ENCODE measurements around the gene TMIE.

Gene TMIE, protein sequence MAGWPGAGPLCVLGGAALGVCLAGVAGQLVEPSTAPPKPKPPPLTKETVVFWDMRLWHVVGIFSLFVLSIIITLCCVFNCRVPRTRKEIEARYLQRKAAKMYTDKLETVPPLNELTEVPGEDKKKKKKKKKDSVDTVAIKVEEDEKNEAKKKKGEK

DNA sequence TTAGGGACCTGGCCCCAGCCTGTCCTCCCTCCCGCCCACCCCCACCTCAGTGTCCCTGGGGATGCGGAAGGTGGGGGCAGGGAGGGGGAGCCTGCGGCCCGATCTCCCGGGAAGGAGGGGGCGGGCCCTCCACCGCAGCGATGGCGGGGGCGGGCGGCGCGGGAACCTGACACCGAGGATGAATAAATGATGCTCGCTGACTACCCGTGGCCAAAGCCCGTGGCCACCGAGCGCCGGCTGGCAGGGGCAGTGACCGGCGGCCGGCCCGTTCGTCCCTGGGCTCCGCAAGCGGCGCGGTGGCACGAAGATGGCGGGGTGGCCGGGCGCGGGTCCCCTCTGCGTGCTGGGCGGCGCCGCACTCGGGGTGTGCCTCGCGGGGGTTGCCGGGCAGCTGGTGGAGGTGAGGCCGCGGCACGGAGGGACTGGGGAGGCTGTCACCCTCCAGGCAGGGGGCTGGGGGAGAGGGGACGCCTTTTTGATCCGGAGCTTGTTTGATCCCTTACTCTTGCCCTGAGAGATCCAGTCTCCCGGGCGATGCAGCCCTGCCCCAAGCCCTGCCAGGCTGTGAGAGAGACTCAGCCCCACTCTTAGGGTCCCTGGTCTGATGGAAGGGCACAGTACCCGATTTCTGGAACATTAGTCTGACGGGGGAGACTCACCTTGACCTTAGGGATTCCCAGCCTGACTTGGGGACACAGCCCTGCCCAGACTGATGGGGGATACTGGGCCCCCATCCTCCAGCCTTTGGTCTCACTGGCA is at the start of gene TMIE:
TMIE (plus strand) TSS at position 212 of the 759 bp plus-strand sequence; CDS start at position 308, 96 bp downstream.
- no peak for DNase-seq (ENCODE audit: low read depth in 2 of 2)

DNA sequence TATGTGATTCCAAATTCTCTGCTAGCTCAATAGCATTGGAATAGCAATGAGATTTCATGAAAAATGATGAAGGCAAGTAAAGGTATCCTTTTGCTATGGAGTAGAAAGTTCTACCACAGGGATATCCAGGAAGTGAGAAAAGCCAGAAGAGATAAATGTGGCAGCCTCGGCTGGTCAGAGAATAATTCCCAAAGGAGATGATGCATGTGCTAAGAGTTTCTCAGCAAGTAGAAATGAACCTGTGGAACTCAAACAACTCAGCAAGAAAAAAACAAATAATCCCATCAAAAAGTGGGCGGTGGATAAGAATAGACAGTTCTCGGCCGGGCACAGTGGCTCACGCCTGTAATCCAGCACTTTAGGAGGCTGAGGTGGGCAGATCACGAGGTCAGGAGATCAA is 45.9 kb upstream of the TMIE start:
- no peak for DNase-seq (ENCODE audit: low read depth in 2 of 2)

DNA sequence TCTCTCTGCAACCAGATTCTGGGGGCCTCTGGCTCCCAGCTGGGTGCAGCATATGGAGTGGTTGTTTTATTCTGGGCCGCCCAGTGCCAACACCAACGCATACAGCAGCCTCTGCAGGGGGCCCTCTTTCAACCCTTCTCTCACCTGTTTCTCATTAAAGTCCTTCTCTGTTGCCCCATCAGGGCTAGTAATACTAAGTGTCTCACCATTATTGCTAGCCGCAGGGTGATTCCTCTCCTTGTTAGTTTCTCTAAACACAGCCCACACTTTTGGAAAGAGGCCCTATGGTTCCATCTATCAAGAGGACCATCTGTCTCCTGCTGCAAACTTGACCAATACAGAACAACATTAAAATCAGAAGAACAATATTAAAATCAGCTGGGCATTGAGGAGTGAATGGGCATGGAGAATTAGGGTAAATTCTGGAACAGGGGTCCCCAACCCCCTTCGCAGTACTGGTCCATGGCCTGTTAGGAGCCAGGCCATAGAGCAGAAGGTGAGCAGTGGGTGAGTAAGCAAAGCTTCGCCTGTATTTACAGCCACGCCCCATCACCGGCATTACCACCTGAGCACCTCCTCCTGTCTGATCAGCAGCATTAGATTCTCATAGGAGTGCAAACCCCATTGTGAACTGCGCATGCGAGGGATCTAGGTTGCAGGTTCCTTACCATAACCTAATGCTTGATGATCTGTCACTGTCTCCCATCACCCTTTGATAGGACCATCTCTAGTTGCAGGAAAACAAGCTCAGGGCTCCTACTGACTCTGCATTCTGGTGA is 44.2 kb upstream of the TMIE start:
- no peak for DNase-seq (ENCODE audit: low read depth in 2 of 2)

DNA sequence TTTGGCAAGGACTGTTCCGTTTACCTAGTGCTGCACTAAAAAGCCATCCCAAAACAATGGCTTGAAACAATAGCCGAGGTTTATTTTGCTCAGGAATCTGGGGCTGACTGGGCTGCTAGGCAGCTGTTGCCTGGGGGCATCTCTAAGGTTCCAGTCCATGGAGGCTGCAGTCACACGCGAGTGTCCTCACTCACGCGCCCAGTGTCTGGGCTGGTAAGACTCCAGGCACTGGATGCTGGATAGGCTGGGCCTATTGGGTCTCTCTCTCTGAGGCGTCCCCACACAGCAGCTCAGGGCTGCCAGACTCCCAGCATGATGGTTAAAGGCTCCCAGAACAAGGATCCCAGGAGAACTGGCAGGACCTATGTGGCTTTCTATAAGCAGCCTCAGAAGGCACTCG is 41.9 kb upstream of the TMIE start:
- no peak for DNase-seq (ENCODE audit: low read depth in 2 of 2)

DNA sequence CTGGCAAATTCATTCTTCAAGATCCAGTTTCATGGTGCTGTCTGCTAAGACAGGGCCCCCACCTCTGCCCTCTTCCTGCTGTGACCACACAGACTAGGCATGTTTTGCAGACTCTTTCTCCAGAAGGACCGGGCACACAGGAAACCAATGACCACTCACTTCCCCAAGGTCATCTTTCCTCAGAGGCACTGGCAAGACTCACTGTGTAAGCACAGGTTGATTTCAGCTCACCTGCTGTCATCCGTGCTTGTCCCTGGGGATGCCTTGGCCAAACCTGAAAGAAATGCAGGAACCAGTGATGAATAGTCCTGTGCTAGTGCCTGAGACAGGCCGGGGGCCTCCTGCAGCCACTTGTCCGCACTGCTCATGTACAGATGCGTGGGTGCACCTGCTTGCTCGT is 41.2 kb upstream of the TMIE start:
- no peak for DNase-seq (ENCODE audit: low read depth in 2 of 2)

DNA sequence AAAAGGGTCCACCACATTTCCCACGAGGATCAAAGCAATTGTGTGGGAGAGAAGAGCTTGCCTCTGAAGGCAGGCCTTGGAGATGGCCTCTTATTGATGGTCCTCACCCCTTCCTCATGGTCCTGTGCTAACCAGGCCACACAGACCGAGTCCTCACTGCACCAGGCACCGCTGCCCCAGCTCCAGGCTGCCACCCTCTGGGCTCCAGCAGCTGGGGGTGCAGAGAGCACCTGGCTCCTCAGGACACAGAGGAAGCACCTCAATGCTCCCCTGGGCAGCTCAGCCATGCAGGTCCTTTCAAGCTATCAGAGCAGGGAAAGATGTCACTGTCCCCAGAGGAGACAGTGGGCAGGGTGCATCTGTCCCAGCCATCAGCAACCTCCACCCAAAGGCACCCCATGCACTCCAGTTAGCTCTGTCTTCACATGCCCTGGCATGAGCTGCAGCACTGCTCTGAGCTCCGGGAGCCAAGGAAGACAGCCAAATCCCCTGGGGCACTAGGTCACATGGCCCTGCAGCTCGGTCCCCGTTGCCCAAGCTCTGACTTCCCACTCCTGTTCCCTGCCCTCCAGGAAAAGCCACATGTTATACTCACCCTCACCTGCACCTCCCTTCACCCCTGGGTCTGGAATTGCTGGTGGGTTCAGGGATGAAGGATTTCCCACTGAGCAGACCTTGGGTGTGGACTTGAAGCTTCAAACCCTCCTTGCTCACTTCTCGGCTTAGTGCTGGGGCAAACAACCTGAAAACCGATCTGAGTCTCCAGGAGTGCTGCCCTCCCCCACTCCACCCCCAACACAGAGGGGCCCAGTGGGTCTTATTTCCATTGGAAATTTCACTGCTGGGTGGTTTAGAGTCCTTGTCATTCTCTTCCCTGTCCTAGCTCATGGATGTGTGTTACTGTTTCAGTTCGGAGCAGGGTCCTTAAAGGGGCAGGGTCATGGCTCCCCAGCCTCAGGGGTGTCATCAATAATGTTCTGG is 40.4 kb upstream of the TMIE start:
- DNase-seq (ENCODE audit: low read depth in 2 of 2) = no peak

DNA sequence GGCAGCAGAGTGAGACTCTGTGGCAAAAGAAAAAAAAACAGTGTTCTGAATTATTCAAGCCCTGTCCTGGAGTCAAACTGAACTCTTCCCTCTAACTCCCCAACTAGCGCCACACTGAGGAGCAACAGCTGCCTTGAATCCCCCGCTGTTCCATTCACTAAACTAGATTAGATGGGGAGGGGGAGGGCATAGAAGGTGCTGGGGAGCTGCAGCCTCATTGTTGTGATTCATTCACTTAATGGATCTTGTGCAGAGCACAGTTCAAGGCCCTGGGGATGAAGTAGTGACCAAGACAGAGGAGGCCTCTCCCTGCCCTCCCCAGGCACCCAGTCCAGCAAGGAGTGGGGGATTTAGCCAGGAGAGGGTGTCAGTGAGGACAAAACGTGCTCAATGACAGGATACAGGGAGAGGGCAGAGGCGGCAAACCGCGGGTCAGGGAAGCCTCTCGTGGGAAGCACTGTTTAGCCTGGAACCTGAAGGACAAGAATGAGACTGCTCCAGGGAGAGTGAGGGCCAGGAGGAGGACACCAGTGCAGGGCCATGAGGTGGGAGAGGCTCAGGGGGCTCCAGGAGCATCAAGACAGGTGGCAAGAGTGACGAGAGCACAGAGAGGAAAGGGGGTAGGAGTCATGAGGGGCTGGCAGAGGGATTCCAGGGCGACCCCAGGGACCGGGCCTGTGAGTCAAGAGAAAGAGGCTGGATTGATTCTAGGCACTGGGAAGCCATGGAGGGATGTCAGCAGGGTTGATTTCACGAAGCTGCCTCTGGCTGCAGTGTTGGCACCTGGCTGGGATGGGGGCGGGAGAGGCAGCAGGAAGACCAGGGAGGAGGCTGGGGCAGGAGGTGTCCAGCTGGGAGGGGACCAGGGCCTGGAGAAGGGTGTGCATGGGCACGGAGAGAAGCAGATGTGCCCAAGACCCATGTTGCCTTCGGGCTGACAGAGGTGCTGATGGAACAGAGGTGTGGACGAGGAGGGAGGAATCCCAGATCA is 39.1 kb upstream of the TMIE start:
- no peak for DNase-seq (ENCODE audit: low read depth in 2 of 2)

DNA sequence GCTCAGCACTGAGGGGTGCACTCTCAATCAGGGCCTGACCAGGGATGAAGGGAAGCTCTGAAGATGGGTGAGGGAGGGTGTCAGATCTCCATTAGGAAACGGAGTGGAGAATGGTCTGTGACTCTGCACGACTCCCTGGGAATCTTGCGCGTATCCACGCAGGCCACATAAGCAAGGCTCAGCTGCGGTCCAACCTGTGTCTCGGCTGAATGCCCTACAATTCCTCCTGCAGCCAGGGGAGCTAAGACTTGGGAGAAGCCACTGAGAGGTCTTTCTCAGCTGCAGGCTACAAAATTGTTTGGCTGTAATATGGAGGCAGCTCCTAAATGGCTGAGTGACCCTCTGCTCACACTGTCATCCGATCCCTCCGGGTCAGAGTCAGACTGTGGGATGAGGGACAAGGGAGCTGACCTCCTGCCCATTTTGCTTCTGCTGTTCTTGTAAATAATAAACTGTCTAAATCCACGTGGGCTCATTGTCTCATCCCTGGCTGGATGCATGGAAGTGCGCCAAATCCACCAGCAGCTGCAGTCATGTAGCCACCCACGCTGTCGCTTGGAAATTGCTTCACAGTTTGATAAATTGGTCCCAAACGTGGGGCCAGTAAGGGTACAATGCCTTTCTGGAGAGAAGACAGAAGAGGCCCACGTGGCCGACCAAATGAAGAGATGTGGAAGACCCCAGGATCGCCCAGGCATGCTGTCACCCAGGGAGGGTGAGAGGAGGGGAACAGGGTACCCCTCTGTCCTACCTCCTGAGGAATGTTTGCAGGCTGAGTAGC is 38.2 kb upstream of the TMIE start:
- no peak for DNase-seq (ENCODE audit: low read depth in 2 of 2)

DNA sequence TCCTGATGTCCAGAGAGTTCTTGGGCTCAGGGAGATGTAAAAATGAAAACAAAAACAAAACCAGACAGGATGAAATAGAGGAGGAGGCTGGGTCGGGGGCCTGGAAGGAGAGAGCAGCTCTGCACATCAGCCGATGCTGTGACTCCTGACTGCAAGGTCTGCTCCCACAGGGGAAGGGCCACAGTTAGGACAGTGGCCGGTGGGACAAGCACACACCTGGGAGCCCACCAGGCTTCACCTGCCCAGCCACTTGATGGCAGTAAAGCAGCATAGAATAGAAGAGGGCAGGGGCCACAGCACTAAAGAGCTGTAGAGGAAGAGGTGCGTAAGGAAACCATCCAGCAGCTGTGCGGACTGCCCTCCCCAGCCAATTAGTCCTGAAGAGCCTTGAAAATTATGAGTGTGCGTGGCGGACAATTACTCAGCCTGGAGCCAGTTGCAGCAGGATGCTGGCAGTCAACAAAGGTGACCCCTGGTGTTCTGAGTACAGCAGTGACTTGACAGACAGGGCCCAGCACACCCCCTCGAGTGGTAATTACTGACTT is 37.5 kb upstream of the TMIE start:
- DNase-seq (ENCODE audit: low read depth in 2 of 2) = no peak

DNA sequence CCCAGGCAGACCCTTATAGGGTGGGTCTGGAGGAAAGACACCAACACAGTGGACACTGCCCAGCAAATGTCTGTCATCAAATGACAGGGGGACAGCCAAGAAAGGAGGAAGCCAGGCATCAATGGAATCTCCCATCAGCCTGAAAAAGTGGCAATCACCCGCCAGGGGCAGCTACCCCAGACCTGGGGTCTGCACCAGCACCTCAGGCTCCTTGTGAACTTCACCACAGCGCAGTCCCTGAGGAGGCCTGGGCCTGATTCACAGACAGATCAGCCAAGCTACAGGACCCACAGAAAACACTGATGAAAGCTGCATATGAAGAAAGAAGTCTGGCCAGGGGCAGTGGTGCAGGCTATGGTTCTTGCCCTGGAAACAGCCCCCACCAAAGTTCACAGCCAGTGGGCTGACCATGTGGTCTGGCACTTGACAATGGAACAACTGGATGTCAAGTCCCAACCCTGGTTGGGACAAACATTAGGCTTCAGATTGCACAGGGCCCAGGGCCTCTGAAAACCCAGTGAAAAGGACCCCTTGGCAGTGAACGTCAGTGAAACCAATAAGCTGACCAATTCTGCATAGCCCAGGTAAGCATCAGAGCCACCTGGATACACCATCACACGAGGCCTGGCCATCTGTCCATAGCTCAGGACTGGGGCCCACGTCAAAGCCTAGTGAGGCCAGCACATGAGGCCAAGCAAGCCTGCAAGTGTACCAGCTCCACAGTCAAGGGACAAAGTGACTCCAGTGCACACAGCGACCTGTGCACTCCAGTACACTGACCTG is 36.8 kb upstream of the TMIE start:
- no peak for DNase-seq (ENCODE audit: low read depth in 2 of 2)

DNA sequence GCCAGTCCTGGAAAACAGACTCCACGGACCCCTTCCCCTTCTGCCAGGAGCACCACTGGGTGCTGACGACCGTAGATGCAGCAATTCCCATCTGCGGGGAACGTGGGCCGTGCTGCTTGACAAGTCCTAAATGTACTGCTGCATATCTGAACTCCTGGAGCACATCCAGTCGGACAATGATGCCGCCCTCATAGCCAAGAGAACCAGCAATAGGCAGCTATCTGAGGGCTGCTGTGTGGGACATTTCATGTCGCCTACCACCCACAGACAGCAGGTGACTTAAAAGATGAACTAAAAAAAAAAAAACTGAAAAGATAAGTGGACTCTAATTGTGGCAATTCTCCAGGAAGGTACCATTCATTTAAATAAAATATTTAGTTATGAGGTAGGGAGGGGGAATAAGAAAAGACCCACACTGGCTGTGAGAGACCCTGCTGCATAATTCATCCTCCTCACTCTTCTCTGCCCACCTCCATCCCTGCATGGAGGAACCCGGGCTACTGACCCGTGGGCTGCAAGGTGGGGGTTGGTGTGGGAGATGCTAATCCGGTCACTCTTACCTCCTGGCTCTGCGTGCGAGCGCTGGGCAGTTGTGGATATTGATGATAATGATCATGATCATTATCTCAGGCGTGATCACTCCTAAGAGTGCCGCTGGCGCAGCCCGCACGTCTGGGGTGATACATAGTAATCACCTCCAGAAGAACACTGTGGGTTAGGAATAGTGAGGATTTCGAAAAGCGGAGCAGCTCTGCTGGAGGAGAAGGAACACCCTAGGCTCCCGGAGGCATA is 36.0 kb upstream of the TMIE start:
- DNase-seq (ENCODE audit: low read depth in 2 of 2) = no peak

DNA sequence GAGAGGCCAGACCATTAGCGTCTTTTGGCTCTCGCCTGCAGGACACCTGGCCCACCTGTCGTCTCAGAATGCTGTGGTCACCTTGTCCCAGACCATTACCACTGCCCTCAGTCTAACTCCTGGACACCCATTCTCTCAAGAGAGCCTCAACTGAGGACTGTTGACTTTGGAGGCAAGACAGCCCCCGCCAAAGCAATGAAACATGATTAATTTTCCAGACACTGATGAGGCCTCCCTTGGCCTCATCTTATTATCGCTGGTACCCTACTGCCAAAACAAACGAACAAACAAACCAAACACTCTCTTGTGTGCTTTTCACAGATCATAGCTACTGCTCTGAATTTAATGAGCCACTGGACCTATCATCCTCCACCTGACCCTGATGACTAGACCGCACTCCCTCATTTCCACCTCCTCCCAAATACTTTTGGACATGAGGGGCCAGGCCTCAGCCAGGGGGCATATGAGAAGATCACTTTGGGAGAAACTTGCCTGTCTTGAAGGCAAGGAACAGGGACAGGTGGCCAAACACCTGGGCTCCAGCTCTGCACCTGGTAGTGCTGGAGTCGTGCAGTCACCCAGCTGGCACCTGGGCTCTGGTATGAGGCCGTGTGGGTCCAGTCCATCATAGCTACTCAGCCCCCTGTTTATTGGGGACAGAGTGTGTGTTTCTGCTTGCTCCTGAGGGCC is 35.3 kb upstream of the TMIE start:
- no peak for DNase-seq (ENCODE audit: low read depth in 2 of 2)

DNA sequence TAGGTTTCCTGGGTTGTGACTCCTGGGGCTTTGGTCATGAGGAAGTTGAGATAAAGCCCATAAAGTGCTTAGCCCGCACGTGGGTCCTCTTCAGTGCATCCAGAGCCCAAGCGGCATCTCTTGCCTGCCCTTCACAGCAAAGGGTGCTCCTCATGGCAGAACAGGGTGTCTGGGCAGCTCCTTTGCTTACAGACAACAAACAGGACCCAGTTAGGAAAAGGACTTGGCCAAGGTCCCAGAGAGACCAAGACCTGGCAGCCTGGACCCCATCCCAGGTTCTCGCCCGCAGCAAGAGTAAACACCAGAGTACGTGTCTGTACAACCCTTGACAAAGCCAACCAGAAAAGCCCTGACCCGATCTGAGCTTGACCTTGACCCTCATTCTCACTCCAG is 34.7 kb upstream of the TMIE start:
- no peak for DNase-seq (ENCODE audit: low read depth in 2 of 2)

DNA sequence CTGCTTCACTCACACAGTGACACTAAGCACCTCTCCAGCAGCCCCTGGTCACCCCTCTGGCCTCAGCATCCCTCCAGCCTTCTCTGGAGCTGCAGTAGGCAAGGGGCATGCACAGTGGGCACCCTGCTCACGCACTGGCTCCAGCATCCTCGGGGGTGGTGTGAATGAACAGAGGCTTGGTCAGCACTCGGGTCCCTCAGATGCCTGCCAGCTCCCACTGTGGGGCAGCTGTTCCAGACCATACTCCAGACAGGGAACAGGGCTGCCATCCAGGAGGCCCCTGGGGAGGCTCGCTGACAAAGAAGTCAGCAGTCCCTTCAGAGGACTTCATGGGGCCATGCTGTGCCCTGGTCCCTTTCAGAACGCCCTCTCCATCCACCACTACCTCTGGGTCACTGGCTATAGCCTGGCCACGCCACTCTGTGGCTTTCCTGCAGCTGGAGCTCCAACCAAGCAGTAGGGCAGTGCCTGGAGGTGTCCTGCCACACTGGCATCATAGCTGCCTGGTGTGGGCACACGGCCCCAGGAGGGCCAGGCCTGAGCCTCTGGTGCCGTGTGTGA is 34.1 kb upstream of the TMIE start:
- no peak for DNase-seq (ENCODE audit: low read depth in 2 of 2)

DNA sequence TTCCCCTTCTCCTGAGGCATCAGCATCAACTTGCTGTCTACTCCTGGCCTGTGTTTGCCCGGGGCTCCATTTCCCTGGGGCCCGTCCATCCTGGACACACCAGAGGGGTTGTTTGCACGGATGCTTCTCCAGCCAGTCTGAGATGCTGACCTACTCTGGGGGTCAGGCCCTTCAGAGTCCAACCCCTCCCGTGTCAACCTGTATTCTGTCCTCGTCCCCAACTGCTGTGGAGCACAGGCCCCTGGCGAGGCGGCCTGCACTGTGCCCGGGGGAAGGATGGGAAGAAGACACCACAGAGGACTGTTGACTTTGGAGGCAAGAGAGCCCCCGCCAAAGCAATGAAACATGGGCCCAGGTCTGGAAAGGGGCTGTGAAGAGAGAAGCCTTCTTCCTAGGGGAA is 33.5 kb upstream of the TMIE start:
- no peak for DNase-seq (ENCODE audit: low read depth in 2 of 2)

DNA sequence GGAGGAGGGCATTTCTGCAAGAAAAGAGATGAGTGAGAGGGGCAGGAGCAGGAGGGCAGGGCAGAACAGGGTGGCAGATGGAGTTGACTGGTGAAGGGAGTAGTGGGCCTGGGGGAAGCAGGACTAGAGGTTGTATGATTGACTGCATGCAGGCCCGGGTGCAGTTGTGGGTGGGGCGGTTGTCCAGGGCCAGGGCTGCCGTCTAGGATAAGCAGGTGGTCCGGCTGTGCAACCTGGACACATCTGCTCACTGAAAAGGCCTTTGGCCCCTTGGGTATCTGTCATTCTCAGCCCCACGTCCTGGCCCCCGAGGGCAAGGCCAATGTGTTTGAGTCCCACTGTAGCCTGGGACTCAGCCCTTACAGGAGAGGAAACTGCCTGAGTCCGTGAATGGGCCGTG is 33.1 kb upstream of the TMIE start:
- no peak for DNase-seq (ENCODE audit: low read depth in 2 of 2)

DNA sequence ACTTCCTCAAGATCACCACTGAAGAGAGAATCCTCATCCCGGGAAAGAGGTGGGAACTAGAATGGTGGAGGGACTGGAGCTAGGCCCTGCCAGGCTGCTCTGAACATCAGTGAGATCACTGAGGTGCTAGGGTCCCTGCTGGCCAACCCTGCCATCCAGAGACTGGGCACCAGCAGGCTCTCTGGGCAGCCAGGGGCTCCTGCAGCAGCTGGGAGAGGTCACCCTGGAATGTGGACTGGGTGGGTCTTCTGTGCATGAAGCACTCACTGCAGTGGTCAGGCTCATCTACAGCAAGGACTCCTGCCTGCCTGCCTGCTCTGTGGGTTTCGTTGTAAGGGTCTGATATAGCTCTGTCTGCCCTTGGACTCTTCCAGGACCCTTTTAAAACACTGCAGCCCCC is 32.6 kb upstream of the TMIE start:
- DNase-seq (ENCODE audit: low read depth in 2 of 2) = no peak

All from stimulated activated CD8-positive, alpha-beta memory T cell treated with anti-CD3 and anti-CD28 coated beads, Interleukin-7, amount 100 ng/mL, for 4 hours (primary cell).